AG10803 (cell line): ENCODE results near the gene FAM184A.

Experiments
- DNase-seq: peaks from one replicate; pipeline ENCODE4 v3.0.0; 2010; ENCODE audit warnings: low read depth
- H3K4me3 ChIP-seq: 2 replicates; pipeline ENCODE4 v1.5.1; 2011; ENCODE audit warnings: mild to moderate bottlenecking, low read length, control low read depth
- TF ChIP-seq, protein P1 (sequence below): conservative IDR thresholded peaks from 2 replicates; pipeline ENCODE4 v1.5.1; 2011; ENCODE audit warnings: mild to moderate bottlenecking, low read length, control low read depth, inconsistent platforms

The FAM184A gene

DNA sequence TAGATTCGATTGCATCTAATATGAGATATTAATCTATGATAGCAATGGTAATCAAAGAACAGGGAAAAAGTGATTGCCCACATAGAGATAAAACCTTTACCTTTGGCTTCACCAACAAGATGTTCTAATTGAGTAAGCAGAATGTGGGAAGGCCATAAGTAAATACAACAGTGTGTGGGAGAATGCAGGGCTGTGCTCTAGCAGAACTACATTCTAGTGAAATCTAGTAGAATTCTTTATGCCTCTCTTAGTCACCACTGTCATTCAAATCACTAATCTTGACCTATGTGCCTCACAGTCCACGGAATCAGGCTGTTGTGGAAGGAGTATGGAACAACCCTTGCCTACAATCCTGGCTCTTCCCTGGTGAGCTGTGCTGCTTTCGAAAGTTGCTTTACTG, 113.1 kb downstream of the FAM184A start:
- TF ChIP-seq, protein P1, sequence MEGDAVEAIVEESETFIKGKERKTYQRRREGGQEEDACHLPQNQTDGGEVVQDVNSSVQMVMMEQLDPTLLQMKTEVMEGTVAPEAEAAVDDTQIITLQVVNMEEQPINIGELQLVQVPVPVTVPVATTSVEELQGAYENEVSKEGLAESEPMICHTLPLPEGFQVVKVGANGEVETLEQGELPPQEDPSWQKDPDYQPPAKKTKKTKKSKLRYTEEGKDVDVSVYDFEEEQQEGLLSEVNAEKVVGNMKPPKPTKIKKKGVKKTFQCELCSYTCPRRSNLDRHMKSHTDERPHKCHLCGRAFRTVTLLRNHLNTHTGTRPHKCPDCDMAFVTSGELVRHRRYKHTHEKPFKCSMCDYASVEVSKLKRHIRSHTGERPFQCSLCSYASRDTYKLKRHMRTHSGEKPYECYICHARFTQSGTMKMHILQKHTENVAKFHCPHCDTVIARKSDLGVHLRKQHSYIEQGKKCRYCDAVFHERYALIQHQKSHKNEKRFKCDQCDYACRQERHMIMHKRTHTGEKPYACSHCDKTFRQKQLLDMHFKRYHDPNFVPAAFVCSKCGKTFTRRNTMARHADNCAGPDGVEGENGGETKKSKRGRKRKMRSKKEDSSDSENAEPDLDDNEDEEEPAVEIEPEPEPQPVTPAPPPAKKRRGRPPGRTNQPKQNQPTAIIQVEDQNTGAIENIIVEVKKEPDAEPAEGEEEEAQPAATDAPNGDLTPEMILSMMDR = no peak

DNA sequence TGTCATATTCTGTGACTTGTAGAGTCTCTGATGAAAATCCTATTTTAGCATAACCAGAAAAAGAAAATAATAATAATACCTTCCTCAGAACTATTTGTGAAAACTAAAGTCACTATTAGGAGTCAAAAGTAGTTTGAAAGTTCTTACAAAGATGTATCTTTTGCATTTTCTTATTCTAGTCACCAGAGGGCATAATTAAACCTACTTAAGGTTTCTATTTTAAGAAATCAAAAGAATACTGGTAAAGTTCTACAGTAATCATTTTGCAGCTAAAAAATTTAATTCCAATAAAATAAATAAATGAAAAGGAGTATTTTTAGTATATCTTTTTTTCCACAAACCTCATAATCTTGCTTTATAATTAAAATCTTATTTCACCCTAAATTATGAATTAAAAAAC, 115.5 kb downstream of the FAM184A start:
- TF ChIP-seq, protein P1 = peak; percentile 44
- peak; percentile 29 for DNase-seq
- no peak overlapping the region for H3K4me3 ChIP-seq

More for the DNA sequence above, 113.1 kb downstream of the FAM184A start:
- no peak for DNase-seq
- no peak overlapping the region for H3K4me3 ChIP-seq

GRCh38 chr6:118959903-118960302, 118.6 kb downstream of the FAM184A start:
- no peak for DNase-seq
- TF ChIP-seq, protein P1 = no peak
- H3K4me3 ChIP-seq = no peak overlapping the region

- no peak for DNase-seq
- TF ChIP-seq, protein P1 = no peak
- no peak overlapping the region for H3K4me3 ChIP-seq
Observed at GRCh38 chr6:118953391-118953790, 125.1 kb downstream of the FAM184A start.

GRCh38 chr6:118952683-118953082, 125.8 kb downstream of the FAM184A start:
- no peak for DNase-seq
- TF ChIP-seq, protein P1 = no peak
- H3K4me3 ChIP-seq = no peak overlapping the region

DNA sequence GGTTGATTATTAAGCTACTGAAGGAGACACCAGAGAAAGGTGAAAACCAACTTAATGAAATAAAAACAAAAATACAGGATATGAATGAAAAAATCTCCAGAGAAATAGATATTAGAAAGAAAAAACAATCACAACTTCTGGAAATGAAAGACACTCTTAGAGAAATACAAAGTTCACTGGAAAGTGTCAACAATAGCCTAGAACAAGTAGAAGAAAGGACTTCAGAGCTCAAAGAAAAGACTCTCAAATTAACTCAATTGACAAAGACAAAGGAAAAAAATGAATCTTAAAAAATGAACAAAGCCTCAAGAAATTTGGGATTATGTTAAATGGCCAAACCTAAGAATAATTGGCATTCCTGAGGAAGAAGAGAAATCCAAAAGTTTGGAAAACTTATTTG, 133.2 kb downstream of the FAM184A start:
- no peak overlapping the region for H3K4me3 ChIP-seq
- TF ChIP-seq, protein P1 = no peak
- no peak for DNase-seq

- DNase-seq = no peak
- H3K4me3 ChIP-seq = no peak overlapping the region
- TF ChIP-seq, protein P1 = no peak
Observed at GRCh38 chr6:118940770-118941169, 137.7 kb downstream of the FAM184A start.
